ENCODE data around the gene PLXDC1. TPM values are rescaled to one million over a fixed set of nuclear protein-coding genes. Genes with fewer than 3 reads are reported as not detected.

Gene PLXDC1
- total RNA-seq, 1 experiment from 2014 or later: not detected

DNA sequence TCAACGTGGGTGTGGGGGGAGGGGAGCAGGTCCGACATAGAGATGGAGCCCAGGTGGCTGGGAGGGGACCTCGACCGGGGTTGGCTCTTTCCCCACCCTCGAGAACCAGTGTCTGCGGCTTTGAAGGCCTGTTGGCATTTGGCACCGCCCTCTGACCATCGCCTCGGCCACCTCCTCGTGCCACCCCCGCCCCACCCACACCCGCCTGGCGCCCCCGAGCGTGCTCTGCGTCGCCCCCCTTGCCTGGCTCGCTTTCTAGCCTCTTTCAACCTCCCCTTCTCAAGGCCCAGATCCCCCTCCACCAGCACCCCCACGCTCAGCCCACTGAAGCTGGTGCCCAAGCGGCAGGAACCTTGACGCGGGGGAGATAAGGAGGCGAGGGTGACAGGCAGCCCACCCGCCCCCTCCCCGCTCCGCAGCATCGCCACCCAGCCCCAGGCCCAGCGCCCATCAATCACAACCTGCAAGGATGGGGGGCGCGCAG, 45.4 kb upstream of the PLXDC1 start:
- no peaks in the 10 kb centered on the region for H3K9me3 ChIP-seq (ENCODE audit: control insufficient read depth, insufficient read depth, low read depth, low read length)
- intact Hi-C loops (cut with micrococcal nuclease; ENCODE audit: unreplicated experiment) (no loop called here), in situ Hi-C loops (cut with HindIII; ENCODE audit: low pct_unique_long_range_greater_than_20kb, low sequenced_read_pairs) (no loop called here)
- ATAC-seq (peak; percentile 35), DNase-seq (ENCODE audit: low read depth, low spot score) (no peak)
- H3K36me3 ChIP-seq (ENCODE audit: control insufficient read depth, insufficient read depth, low read length): peaks cover 6% of the 10 kb centered on the region; the same call in 1 of the 2 replicates
- TF ChIP-seq TCF7L2 (IDR thresholded peaks at IDR 0.05; ENCODE audit: low read depth, low read length) (no peak), POLR2AphosphoS5 (IDR thresholded peaks at IDR 0.05; ENCODE audit: low read depth, low read length) (no peak), SIN3A (IDR thresholded peaks at IDR 0.05; ENCODE audit: borderline replicate concordance, insufficient read depth, low read depth, low read length) (no peak)
- TF ChIP-seq, protein P1, sequence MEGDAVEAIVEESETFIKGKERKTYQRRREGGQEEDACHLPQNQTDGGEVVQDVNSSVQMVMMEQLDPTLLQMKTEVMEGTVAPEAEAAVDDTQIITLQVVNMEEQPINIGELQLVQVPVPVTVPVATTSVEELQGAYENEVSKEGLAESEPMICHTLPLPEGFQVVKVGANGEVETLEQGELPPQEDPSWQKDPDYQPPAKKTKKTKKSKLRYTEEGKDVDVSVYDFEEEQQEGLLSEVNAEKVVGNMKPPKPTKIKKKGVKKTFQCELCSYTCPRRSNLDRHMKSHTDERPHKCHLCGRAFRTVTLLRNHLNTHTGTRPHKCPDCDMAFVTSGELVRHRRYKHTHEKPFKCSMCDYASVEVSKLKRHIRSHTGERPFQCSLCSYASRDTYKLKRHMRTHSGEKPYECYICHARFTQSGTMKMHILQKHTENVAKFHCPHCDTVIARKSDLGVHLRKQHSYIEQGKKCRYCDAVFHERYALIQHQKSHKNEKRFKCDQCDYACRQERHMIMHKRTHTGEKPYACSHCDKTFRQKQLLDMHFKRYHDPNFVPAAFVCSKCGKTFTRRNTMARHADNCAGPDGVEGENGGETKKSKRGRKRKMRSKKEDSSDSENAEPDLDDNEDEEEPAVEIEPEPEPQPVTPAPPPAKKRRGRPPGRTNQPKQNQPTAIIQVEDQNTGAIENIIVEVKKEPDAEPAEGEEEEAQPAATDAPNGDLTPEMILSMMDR (IDR thresholded peaks at IDR 0.05): no peak
- TF ChIP-seq, protein P2, sequence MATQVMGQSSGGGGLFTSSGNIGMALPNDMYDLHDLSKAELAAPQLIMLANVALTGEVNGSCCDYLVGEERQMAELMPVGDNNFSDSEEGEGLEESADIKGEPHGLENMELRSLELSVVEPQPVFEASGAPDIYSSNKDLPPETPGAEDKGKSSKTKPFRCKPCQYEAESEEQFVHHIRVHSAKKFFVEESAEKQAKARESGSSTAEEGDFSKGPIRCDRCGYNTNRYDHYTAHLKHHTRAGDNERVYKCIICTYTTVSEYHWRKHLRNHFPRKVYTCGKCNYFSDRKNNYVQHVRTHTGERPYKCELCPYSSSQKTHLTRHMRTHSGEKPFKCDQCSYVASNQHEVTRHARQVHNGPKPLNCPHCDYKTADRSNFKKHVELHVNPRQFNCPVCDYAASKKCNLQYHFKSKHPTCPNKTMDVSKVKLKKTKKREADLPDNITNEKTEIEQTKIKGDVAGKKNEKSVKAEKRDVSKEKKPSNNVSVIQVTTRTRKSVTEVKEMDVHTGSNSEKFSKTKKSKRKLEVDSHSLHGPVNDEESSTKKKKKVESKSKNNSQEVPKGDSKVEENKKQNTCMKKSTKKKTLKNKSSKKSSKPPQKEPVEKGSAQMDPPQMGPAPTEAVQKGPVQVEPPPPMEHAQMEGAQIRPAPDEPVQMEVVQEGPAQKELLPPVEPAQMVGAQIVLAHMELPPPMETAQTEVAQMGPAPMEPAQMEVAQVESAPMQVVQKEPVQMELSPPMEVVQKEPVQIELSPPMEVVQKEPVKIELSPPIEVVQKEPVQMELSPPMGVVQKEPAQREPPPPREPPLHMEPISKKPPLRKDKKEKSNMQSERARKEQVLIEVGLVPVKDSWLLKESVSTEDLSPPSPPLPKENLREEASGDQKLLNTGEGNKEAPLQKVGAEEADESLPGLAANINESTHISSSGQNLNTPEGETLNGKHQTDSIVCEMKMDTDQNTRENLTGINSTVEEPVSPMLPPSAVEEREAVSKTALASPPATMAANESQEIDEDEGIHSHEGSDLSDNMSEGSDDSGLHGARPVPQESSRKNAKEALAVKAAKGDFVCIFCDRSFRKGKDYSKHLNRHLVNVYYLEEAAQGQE (IDR thresholded peaks at IDR 0.05; ENCODE audit: insufficient read depth in 1 of 2, low read depth in 2 of 2, low read length in 1 of 2): no peak
- CTCF ChIA-PET: no interaction called here
- peak overlapping the region; percentile 68 to 69 for H3K4me3 ChIP-seq (ENCODE audit: low read depth in 2 of 2, low read length in 2 of 2)
- BruUV-seq (replicated peaks): no TSS peak
- H3K27ac ChIP-seq (ENCODE audit: low read length): peak overlapping the region; percentile 51; the same call in 1 of the 2 replicates
- H3K27me3 ChIP-seq (ENCODE audit: control insufficient read depth, insufficient read depth, low read length): no peaks in the 10 kb centered on the region
- H3K4me1 ChIP-seq (ENCODE audit: control insufficient read depth, insufficient read depth, low read length): peaks cover 27% of the 10 kb centered on the region
- POLR2A ChIA-PET: no interaction called here

DNA sequence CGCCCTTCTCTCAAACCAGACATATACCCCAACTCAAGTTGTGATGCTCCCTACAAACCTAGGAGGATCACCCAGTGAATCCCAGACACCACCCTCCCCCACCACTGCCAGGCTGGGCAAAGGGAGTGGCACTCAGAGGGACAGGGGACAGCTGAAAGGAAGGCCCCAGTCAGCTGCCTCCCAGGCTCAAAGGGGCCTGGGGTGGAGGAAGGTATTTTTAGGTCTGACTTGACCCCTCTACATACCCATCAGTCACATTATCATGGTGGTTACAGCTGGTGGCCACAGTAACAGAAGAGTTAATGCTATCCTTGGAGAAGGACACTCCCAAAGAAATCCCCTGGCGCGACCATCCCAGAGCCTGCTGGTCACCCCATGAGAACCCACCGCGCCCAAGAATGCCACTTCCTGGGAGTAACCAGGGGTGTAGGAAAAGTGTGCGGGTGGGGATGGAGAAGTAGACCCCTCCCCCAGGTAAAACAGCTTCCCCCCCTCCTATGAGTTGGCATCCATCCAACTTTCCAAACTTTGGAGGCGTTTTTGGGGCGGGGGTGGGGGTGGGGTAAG, 44.9 kb upstream of the PLXDC1 start:
- ChIA-PET CTCF (no interaction called here), POLR2A (no interaction called here)
- peaks cover 24% of the 10 kb centered on the region for H3K4me1 ChIP-seq (ENCODE audit: control insufficient read depth, insufficient read depth, low read length)
- BruUV-seq (replicated peaks): no TSS peak
- no peaks in the 10 kb centered on the region for H3K27me3 ChIP-seq (ENCODE audit: control insufficient read depth, insufficient read depth, low read length)
- intact Hi-C loops (cut with micrococcal nuclease; ENCODE audit: unreplicated experiment): no loop called here
- H3K36me3 ChIP-seq (ENCODE audit: control insufficient read depth, insufficient read depth, low read length): peaks cover 6% of the 10 kb centered on the region; the same call in 1 of the 2 replicates
- ATAC-seq (no peak), DNase-seq (ENCODE audit: low read depth, low spot score) (no peak)
- H3K27ac ChIP-seq (ENCODE audit: low read length): peak overlapping the region; percentile 72
- in situ Hi-C loops (cut with HindIII; ENCODE audit: low pct_unique_long_range_greater_than_20kb, low sequenced_read_pairs): no loop called here
- TF ChIP-seq TCF7L2 (IDR thresholded peaks at IDR 0.05; ENCODE audit: low read depth, low read length): no peak
- TF ChIP-seq, protein P1 (IDR thresholded peaks at IDR 0.05): no peak
- no peak; the same call in 1 of the 2 replicates for TF ChIP-seq SIN3A (IDR thresholded peaks at IDR 0.05; ENCODE audit: borderline replicate concordance, insufficient read depth, low read depth, low read length)
- TF ChIP-seq, protein P2 (IDR thresholded peaks at IDR 0.05; ENCODE audit: insufficient read depth in 1 of 2, low read depth in 2 of 2, low read length in 1 of 2): no peak
- no peak for TF ChIP-seq POLR2AphosphoS5 (IDR thresholded peaks at IDR 0.05; ENCODE audit: low read depth, low read length)
- H3K9me3 ChIP-seq (ENCODE audit: control insufficient read depth, insufficient read depth, low read depth, low read length): no peaks in the 10 kb centered on the region
- peak overlapping the region; percentile 68 to 69 for H3K4me3 ChIP-seq (ENCODE audit: low read depth in 2 of 2, low read length in 2 of 2)

All from Panc1 (cell line).